Effector CD4-positive, alpha-beta T cell (primary cell): Measurements from ENCODE around the gene TMEM45B.
"Not testable (repeated sequence)": the region's sequence is repeated elsewhere in the genome, so short reads cannot be mapped to it uniquely, and the experiment has no call there.

Experiments
- DNase-seq: peaks from one replicate; pipeline ENCODE4 v3.0.0-alpha.2; 2020

Gene TMEM45B

GRCh38 chr11:129853518-129854231 is 38.0 kb downstream of the TMEM45B start:
- DNase-seq = peak; percentile 68

DNA sequence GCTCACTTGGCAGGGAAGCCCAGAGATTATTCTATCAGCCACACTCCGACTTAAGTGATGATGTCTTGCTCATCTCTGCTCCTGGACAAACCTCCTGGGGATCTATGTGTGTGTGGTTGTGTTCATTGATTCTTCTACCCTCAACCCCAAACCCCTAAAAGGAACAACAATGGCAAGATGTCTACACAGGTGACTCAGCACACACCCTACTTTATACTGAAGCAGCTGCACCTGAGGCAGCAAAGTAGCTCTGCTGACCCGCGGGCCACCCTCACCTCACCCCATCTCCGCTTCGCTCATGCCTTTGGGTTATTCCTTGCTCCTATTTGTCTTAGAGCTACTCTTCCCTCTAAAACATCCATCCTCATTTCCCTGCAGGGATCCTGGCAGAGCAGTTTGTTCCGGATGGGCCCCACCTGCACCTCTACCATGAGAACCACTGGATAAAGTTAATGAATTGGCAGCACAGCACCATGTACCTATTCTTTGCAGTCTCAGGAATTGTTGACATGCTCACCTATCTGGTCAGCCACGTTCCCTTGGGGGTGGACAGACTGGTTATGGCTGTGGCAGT is 38.7 kb downstream of the TMEM45B start:
- DNase-seq = no peak

- no peak for DNase-seq
These were observed 39.4 kb downstream of the TMEM45B start for GRCh38 chr11:129855086-129855485.

DNA sequence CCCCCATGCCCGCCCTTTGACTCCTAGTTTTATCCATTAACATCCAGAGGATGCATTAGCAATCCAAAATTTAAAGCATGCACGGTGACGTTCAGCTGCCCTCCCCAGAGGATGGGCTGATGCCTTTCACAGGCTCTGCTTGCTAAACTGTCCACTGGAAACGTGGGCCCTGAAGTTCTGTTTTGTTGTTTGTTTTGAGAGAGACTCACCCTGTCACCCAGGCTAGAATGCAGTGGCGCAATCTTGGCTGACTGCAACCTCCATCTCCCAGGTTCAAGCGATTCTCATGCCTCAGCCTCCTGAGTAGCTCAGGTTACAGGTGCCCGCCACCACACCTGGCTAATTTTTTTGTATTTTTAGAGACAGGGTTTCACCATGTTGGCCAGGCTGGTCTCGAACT is 40.4 kb downstream of the TMEM45B start:
- DNase-seq = no peak

DNA sequence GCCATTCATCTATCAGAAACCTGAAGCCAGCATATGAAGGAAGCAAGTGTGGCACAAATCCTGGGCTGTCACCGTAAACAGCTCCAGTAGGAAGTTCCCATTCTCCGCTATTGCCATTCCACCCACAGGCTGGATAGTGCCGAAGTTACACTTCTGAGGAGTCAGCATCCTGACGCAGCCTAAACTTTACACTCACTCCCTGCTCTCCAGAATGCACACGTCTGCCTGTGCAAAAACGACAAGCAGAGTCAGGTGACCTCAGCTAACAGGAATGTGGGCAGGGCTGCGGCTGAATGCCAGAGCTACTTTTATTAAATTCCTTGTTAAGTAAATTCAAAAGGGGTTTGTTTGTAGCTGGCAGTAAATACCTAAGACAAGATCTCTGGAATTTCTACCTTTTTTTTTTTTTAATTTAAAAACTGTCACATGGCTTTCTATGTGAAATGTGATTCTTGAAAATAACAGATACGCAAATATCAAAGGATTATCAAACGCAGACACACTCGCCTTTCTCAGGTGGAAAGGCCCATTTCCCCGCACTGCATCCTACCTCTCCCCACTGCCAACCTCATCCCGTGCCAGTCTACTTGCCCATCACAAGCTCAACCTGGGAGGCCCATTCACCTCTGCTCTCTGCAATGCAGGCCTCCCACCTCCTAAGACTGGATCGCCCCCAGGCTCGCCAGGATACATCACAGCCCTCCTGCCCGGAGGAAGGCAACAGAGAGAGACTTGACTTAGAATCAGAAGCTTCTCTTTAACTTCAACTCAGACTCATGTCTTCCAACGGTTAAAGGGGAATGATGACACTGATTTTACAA is 46.3 kb downstream of the TMEM45B start:
- no peak for DNase-seq

GRCh38 chr11:129864811-129865210 is 49.2 kb downstream of the TMEM45B start:
- no peak for DNase-seq

GRCh38 chr11:129865701-129866100 is 50.1 kb downstream of the TMEM45B start:
- no peak for DNase-seq

GRCh38 chr11:129866311-129866710 is 50.7 kb downstream of the TMEM45B start:
- no peak for DNase-seq

DNA sequence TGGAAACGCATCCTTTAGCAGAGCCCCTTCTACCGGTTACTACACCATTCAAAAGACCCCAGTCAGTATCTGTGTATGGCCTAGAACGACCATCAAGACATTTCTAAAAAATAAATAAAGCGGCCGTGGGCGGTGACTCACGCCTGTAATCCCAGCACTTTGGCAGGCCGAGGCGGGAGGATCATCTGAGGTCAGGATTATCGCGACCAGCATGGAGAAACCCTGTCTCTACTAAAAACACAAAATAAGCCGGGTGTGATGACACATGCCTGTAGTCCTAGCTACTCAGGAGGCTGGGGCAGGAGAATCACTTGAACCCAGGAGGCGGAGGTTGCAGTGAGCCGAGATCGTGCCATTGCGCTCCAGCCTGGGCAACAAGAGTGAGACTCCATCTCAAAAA is 53.0 kb downstream of the TMEM45B start:
- not testable (repeated sequence) for DNase-seq

GRCh38 chr11:129871914-129872313 is 56.3 kb downstream of the TMEM45B start:
- DNase-seq = no peak

- no peak for DNase-seq
These were observed 64.7 kb downstream of the TMEM45B start for GRCh38 chr11:129880311-129880710.

DNA sequence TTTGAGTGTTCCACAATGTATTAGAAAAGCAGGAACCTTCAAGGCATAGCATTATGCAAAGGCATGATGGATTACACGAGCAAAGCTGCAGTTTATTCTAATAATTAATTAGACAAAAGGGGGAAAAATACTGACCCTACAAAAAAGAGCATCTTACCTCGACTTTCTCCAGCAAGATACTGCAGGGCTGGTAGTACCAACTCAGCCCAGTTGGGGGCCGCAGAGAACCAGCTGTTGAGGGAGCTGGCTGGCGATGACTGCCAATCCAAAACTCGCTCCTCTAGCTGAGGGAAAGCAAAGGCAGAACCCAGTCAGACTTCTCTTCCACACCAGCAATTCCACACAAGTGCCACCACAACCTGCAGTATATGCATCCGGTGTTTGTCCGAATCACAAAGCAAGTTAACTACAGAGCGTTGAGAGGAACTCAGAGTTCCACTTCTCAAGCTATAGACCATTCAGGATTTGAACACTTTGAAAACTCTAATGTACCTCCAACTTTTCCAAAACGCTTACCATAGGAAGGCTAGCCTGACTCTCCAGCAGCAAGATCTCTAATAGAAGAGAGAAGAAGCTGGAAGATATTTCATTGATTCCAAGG is 66.0 kb downstream of the TMEM45B start:
- DNase-seq = no peak

GRCh38 chr11:129884581-129884980 is 68.9 kb downstream of the TMEM45B start:
- DNase-seq = no peak

- DNase-seq = no peak
These were observed 69.7 kb downstream of the TMEM45B start for GRCh38 chr11:129885381-129885780.

DNA sequence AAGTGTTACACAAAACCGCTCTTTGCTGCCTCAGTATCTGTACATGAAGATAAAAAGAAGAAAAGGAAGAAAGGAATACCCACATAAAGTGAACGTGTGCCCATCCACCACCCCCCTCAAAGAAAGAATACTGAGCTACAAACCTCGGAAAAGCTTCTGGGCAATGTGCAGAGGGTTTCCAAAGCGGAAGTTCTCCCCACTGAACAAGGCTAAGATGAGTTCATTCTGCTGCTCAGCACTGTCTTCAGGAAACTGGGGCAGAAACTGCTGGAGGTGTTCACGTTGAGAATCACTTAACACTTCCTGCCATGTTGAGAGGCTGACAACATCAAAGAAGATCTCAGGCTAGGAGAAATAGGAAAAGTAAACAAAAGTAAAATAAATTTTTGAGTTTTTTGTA is 72.8 kb downstream of the TMEM45B start:
- no peak for DNase-seq

DNA sequence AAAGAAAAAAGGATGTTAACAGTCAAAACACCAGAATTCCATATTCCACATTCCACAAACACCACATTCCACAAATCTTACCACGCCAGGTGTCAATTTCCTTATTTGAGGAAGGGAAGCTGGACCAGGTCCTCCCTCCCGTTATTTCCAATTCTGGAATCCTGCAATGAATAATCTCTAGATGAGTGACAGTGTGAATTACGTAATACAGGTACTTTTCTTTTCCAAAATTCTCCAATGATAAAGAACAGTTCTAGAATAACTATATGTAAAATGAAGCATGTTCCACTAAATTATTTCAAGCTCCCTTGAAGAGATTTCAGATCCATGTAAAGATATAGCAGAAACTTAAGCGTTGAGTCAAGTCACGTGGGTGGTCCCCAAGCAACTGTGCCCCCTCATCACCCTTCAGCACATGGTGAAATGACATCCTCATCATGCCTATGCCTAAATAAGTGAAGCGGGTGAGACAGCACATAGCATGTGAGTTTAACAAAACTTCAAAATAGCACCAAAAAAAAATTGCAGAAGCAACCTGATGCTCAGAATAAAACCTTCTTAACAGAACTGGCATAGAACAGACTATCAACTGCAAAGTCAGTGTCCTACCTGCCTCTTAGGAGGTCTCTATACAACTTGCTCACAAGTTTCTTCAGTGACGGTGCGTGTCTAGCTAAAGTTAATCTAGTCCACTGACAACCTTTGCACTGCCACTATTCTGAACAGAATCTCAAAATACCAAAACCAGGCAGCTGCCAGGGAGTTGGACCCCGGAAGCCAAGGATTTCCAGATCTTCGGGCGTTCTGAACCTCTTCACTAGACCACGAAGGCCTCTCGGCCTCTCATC is 78.9 kb downstream of the TMEM45B start:
- DNase-seq = no peak

DNA sequence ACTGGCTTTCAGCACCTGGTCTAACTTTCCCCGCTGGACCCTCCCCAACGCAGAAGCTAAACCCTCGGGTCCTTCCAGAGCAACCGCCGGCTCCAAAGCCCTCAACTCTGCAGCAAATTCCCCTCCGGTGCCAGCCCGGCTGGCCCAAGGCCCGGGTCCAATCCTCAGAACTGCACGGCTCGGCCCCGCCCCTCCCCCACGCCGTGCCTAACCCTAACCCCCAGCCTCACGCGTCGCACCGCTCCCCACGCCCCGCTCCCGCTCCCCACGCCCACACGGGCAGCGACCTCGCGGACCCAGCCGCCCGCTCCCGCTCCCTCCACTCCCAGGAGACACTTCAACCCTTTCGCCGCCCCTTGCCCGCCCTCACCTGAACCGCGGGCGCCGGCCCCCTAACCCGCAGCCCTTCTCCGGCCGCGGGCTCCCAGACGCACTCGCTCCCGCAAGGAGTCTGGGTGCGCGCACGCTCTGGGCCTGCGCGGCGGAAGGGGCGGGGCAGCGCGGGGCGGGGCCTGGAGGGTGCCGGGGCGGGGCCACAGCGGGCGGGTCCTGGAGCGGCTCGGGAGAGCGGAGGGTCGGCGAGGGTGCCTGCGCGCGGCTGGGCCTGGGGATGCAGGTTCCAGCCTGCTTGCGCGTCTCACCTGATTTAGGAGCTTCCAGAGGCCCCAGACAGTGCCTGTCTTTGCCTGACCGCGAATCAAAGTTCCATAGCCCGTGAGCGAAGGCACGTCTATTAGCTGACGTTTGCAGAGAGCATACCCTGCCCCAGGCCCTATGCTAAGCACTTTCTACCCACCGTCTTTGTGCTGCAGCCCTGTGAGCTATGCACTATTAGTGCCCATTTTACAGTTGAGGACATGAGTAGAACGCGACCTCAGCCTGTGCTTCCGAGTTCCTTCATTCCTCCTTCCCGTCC is 79.7 kb downstream of the TMEM45B start, which contains the start of gene NFRKB:
TSS of gene NFRKB (minus strand) at position 453 of the 916 bp plus-strand sequence. CDS start 2,729 bp downstream, outside the sequence.
- peak; percentile 78 for DNase-seq

DNA sequence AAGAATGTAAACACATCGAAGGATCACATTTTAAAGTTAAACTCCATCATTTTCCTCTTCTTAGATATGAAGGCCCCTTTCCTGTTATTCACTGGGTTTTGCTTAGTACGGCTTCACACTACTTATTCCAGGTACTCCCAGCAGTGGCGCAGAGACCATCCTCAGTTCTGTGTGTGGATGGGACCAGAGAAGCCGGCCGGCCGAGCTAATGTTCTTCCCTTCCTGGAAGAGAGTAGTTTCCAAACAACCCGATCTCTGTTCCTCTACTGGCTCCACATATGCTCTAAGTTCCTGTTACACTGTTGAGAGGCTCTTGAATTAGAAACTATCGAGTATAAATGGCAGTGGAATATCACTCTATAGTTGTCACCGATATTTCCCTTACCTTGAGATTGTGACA is 80.4 kb downstream of the TMEM45B start:
- no peak for DNase-seq

DNA sequence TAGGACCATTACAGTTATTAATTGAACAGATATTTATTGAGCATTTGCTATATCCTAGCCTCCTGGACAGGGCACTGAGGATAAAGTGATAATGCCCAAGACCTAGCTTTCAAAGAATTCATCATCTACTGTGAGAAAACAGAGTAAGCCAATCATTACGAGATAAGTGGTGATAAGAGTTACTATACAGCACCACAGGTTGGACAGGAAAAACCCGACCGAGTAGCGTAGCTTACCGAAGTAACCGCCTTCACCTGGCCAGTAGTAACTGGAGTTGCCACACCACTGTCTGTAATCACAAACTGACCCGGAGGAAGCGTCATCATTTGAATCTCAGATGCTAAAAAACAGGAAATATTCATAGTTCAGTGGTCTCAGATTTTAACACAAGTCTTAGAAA is 89.8 kb downstream of the TMEM45B start:
- no peak for DNase-seq
